Keratinocyte (primary cell): ENCODE data around the gene NFASC. TPM values are rescaled to one million over a fixed set of nuclear protein-coding genes. Genes with fewer than 3 reads are reported as not detected.

Source experiments
- DNase-seq: peaks from one replicate; pipeline ENCODE4 v3.0.0-alpha.2; 2011; ENCODE audit warnings: low read depth, missing footprints, low spot score
- FAIRE-seq: peaks from 2 replicates; lab custom pipeline; 2011; peaks lifted over from hg19 to GRCh38; lab: Jason Lieb, UNC
- H2AFZ ChIP-seq: 2 replicates; pipeline ENCODE4 v1.6.0; 2012; ENCODE audit warnings: low read length, control low read depth, inconsistent platforms; ENCODE audit not compliant: control insufficient read depth
- H3K27ac ChIP-seq: 2 replicates; pipeline ENCODE4 v1.5.1; 2011; ENCODE audit warnings: low read length; ENCODE audit not compliant: control insufficient read depth, insufficient read depth
- H3K27me3 ChIP-seq: 3 replicates; pipeline ENCODE4 v1.6.0; 2011; ENCODE audit warnings: low read length; ENCODE audit not compliant: control insufficient read depth, insufficient read depth; ENCODE audit errors: extremely low read depth
- H3K36me3 ChIP-seq, 2 experiments: 2 replicates in 1 of 2; 3 replicates in 1 of 2; pipeline ENCODE4 v1.5.1; 2011; ENCODE audit warnings: low read length in 2 of 2, mild to moderate bottlenecking in 1 of 2; ENCODE audit not compliant: control insufficient read depth in 2 of 2, insufficient read depth in 2 of 2; ENCODE audit errors: extremely low read depth in 1 of 2
- H3K4me1 ChIP-seq: 3 replicates; pipeline ENCODE4 v1.5.1; 2011; ENCODE audit warnings: low read length; ENCODE audit not compliant: control insufficient read depth, insufficient read depth; ENCODE audit errors: extremely low read depth
- H3K4me2 ChIP-seq: 3 replicates; pipeline ENCODE4 v1.6.0; 2011; ENCODE audit warnings: low read depth, low read length; ENCODE audit not compliant: control insufficient read depth, insufficient read depth; ENCODE audit errors: extremely low read depth
- H3K4me3 ChIP-seq, 3 experiments: fragments of 200-600 bp in 1 of 3; sonication (generic) in 1 of 3; 2 replicates in 2 of 3; 3 replicates in 1 of 3; pipeline ENCODE4 v1.5.1; 2011 to 2016; ENCODE audit warnings: low read length in 3 of 3, mild to moderate bottlenecking in 3 of 3, control low read depth in 2 of 3, inconsistent platforms in 1 of 3, low read depth in 1 of 3, mixed read lengths in 1 of 3, mixed run types in 1 of 3, moderate library complexity in 1 of 3; ENCODE audit not compliant: control insufficient read depth in 2 of 3, insufficient read depth in 2 of 3; ENCODE audit errors: extremely low read depth in 1 of 3
- H3K79me2 ChIP-seq: 2 replicates; pipeline ENCODE4 v1.6.0; 2012; ENCODE audit warnings: low read length; ENCODE audit not compliant: control insufficient read depth, insufficient read depth
- H3K9ac ChIP-seq: 3 replicates; pipeline ENCODE4 v1.6.0; 2011; ENCODE audit warnings: low read length; ENCODE audit not compliant: control insufficient read depth, insufficient read depth; ENCODE audit errors: extremely low read depth
- H3K9me1 ChIP-seq: 3 replicates; pipeline ENCODE4 v1.6.0; 2011; ENCODE audit warnings: low read length; ENCODE audit not compliant: control insufficient read depth, insufficient read depth; ENCODE audit errors: extremely low read depth
- H3K9me3 ChIP-seq: 2 replicates; pipeline ENCODE4 v1.5.1; 2012; ENCODE audit warnings: low read depth, low read length; ENCODE audit not compliant: control insufficient read depth
- H4K20me1 ChIP-seq: 3 replicates; pipeline ENCODE4 v1.6.0; 2011; ENCODE audit warnings: low read length; ENCODE audit not compliant: control insufficient read depth, insufficient read depth; ENCODE audit errors: extremely low read depth
- CTCF ChIP-seq, 3 experiments: IDR thresholded peaks in 1 of 3; conservative IDR thresholded peaks in 1 of 3; optimal IDR thresholded peaks in 1 of 3; 2 replicates in 2 of 3; 3 replicates in 1 of 3; pipeline versions ENCODE3 to v1.5.1; 2011; ENCODE audit warnings: low read length in 3 of 3, mild to moderate bottlenecking in 3 of 3, moderate library complexity in 2 of 3, control low read depth in 1 of 3, inconsistent platforms in 1 of 3; ENCODE audit not compliant: insufficient read depth in 2 of 3; ENCODE audit errors: extremely low read depth in 1 of 3
- EZH2 ChIP-seq: IDR thresholded peaks from one replicate; pipeline ENCODE4 v1.6.1; 2012; ENCODE audit warnings: inconsistent platforms, mild to moderate bottlenecking, low read length, moderate library complexity
- dilution Hi-C: fragments of 300-500 bp; cut with MboI; formaldehyde crosslinking; loops from one replicate; pipeline ENCODE4 v1.7.0; 2020; ENCODE audit warnings: low sequenced_read_pairs; ENCODE audit not compliant: extremely low pct_ligation_motif_present
- polyA plus RNA-seq, 5 experiments: library from polyadenylated mRNA; depleted of rRNA in 3 of 5; stranded (reverse) in 3 of 5; stranded (forward) in 1 of 5; unstranded in 1 of 5; fragments of >200 nt; gene quantifications; 1 replicate in 1 of 5; 2 replicates in 3 of 5; 3 replicates in 1 of 5; pipeline versions ENCODE4 v1.2.1 to v1.2.3, GENCODE V29; 2011 to 2012; ENCODE audit warnings: missing spikeins in 2 of 5, low read depth in 1 of 5, low replicate concordance in 1 of 5

The NFASC gene
- polyA plus RNA-seq, 1 donor (not counting 4 experiments of a cell fraction or from before 2014, with no cell fraction given) = 4.3 TPM

- H2AFZ ChIP-seq = no peak overlapping the region
- H3K79me2 ChIP-seq = no peaks in the 10 kb centered on the region
- FAIRE-seq (no peak), DNase-seq (no peak)
- H3K27ac ChIP-seq = no peak overlapping the region
- H4K20me1 ChIP-seq = no peaks in the 10 kb centered on the region
- H3K27me3 ChIP-seq = peaks cover 7% of the 10 kb centered on the region
- H3K9ac ChIP-seq = no peak overlapping the region
- no peak for TF ChIP-seq CTCF (optimal IDR thresholded peaks at IDR 0.05 in 1 of 3, IDR thresholded peaks at IDR 0.05 in 1 of 3, conservative IDR thresholded peaks at IDR 0.05 in 1 of 3; ENCODE audit: extremely low read depth in 1 of 3, insufficient read depth in 2 of 3, low read length in 3 of 3)
- no peak for TF ChIP-seq EZH2
- no peak overlapping the region for H3K4me3 ChIP-seq
- dilution Hi-C loops = no loop called here
- H3K9me3 ChIP-seq = no peaks in the 10 kb centered on the region
- no peaks in the 10 kb centered on the region for H3K9me1 ChIP-seq
- no peak overlapping the region for H3K4me2 ChIP-seq
- H3K4me1 ChIP-seq = no peaks in the 10 kb centered on the region
- no peaks in the 10 kb centered on the region for H3K36me3 ChIP-seq
Observed at GRCh38 chr1:205060746-205061145, 190.1 kb downstream of the NFASC start.

GRCh38 chr1:205061227-205061626 lies 190.6 kb downstream of the NFASC start:
- Histone ChIP-seq H3K79me2 (no peaks in the 10 kb centered on the region), H3K9me3 (no peaks in the 10 kb centered on the region), H3K27ac (no peak overlapping the region), H3K4me3 (no peak overlapping the region), H4K20me1 (no peaks in the 10 kb centered on the region), H3K9me1 (no peaks in the 10 kb centered on the region), H2AFZ (no peak overlapping the region), H3K36me3 (no peaks in the 10 kb centered on the region), H3K4me1 (no peaks in the 10 kb centered on the region), H3K27me3 (peaks cover 7% of the 10 kb centered on the region), H3K9ac (no peak overlapping the region), H3K4me2 (no peak overlapping the region)
- DNase-seq (no peak), FAIRE-seq (no peak)
- dilution Hi-C loops = no loop called here
- no peak for TF ChIP-seq CTCF (optimal IDR thresholded peaks at IDR 0.05 in 1 of 3, IDR thresholded peaks at IDR 0.05 in 1 of 3, conservative IDR thresholded peaks at IDR 0.05 in 1 of 3; ENCODE audit: extremely low read depth in 1 of 3, insufficient read depth in 2 of 3, low read length in 3 of 3)
- TF ChIP-seq EZH2 = no peak
